IPS-NIHi11 (cell line): ENCODE measurements around the gene LDHD.
"Not testable (repeated sequence)": the region's sequence is repeated elsewhere in the genome, so short reads cannot be mapped to it uniquely, and the experiment has no call there.

Experiments
- DNase-seq: peaks from one replicate; pipeline ENCODE4 v3.0.0; 2012; ENCODE audit warnings: mixed read lengths, low spot score

Gene LDHD

GRCh38 chr16:75099075-75099667 is 17.4 kb downstream of the LDHD start:
- no peak for DNase-seq

- no peak for DNase-seq
Measured at GRCh38 chr16:75097941-75098901, 18.4 kb downstream of the LDHD start.

- no peak for DNase-seq
Measured at GRCh38 chr16:75097191-75097761, 19.3 kb downstream of the LDHD start.

GRCh38 chr16:75096656-75097055 is 19.9 kb downstream of the LDHD start:
- peak; percentile 91 for DNase-seq

GRCh38 chr16:75095204-75095621 is 21.4 kb downstream of the LDHD start:
- DNase-seq = no peak

- no peak for DNase-seq
Measured at GRCh38 chr16:75093598-75094540, 22.7 kb downstream of the LDHD start.

GRCh38 chr16:75092777-75093176 is 23.8 kb downstream of the LDHD start:
- DNase-seq = no peak

- not testable (repeated sequence) for DNase-seq
Measured at GRCh38 chr16:75091619-75092018, 25.0 kb downstream of the LDHD start.

- not testable (repeated sequence) for DNase-seq
Measured at GRCh38 chr16:75090899-75091298, 25.7 kb downstream of the LDHD start.

GRCh38 chr16:75089486-75090202 is 26.9 kb downstream of the LDHD start:
- DNase-seq = no peak

GRCh38 chr16:75088934-75089333 is 27.6 kb downstream of the LDHD start:
- DNase-seq = no peak

GRCh38 chr16:75088216-75088615 is 28.4 kb downstream of the LDHD start:
- no peak for DNase-seq

GRCh38 chr16:75087375-75087979 is 29.1 kb downstream of the LDHD start:
- no peak for DNase-seq

- DNase-seq = no peak
Measured at GRCh38 chr16:75086688-75087374, 29.7 kb downstream of the LDHD start.

GRCh38 chr16:75086281-75086680 is 30.3 kb downstream of the LDHD start:
- no peak for DNase-seq

GRCh38 chr16:75085556-75085955 is 31.0 kb downstream of the LDHD start:
- DNase-seq = no peak

GRCh38 chr16:75083813-75084212 is 32.8 kb downstream of the LDHD start:
- DNase-seq = no peak

GRCh38 chr16:75081179-75081859 is 35.3 kb downstream of the LDHD start:
- no peak for DNase-seq

GRCh38 chr16:75080205-75081029 is 36.2 kb downstream of the LDHD start:
- no peak for DNase-seq
